ENCODE data around the gene B4GALT5. TPM values are rescaled to one million over a fixed set of nuclear protein-coding genes. Genes with fewer than 3 reads are reported as not detected.
A peak's percentile ranks its signal among the peaks of the same experiment; 100 is the strongest.

B4GALT5 gene
- total RNA-seq, 1 experiment from 2014 or later: 62.4 TPM

GRCh38 chr20:49624317-49624716, 89.4 kb downstream of the B4GALT5 start:
- ChIA-PET POLR2A (no interaction called here), CTCF (interaction anchor here (0.8 to 1.5 kb wide), 2 partner anchors 14 to 15 kb away, joined by 3 read pairs; no protein-coding TSS in a partner anchor)
- peaks cover 13% of the 10 kb centered on the region for H3K9me3 Mint-ChIP-seq
- DNase-seq (ENCODE audit: low spot score) (no peak), ATAC-seq (no peak)
- H3K27ac Mint-ChIP-seq: peak overlapping the region; percentile 38; the same call in 1 of the 2 replicates
- H3K4me3 Mint-ChIP-seq: no peak overlapping the region
- H3K4me1 Mint-ChIP-seq: peaks cover 22% of the 10 kb centered on the region
- H3K27me3 Mint-ChIP-seq (ENCODE audit: low read depth): peaks cover 5% of the 10 kb centered on the region; the same call in 1 of the 2 replicates
- no peaks in the 10 kb centered on the region for H3K36me3 Mint-ChIP-seq
- no peak for TF ChIP-seq E2F4 (CRISPR knock-in tag; IDR thresholded peaks at IDR 0.05; ENCODE audit: borderline replicate concordance, low read depth)
- no peak for TF ChIP-seq NR1H2 (CRISPR knock-in tag; IDR thresholded peaks at IDR 0.05)
- TF ChIP-seq SOX15 (CRISPR knock-in tag; IDR thresholded peaks at IDR 0.05): no peak
- no peak for TF ChIP-seq JAZF1 (CRISPR knock-in tag; IDR thresholded peaks at IDR 0.05)
- TF ChIP-seq ATF1 (CRISPR knock-in tag; IDR thresholded peaks at IDR 0.05): no peak
- TF ChIP-seq ATF3 (CRISPR knock-in tag; conservative IDR thresholded peaks at IDR 0.05): no peak
- no peak for TF ChIP-seq GTF2I (CRISPR knock-in tag; conservative IDR thresholded peaks at IDR 0.05)
- TF ChIP-seq CTCF (IDR thresholded peaks at IDR 0.05): no peak
- TF ChIP-seq ZNF232 (CRISPR knock-in tag; IDR thresholded peaks at IDR 0.05): no peak
- TF ChIP-seq ZBTB43 (CRISPR knock-in tag; IDR thresholded peaks at IDR 0.05): no peak
- TF ChIP-seq ZBTB21 (CRISPR knock-in tag; IDR thresholded peaks at IDR 0.05; ENCODE audit: borderline replicate concordance): no peak
- no peak for TF ChIP-seq CREB1 (CRISPR knock-in tag; IDR thresholded peaks at IDR 0.05)
- TF ChIP-seq ARID4B (CRISPR knock-in tag; IDR thresholded peaks at IDR 0.05; ENCODE audit: borderline replicate concordance): no peak
- TF ChIP-seq ZNF138 (CRISPR knock-in tag; conservative IDR thresholded peaks at IDR 0.05): no peak
- no peak for TF ChIP-seq FOXK1 (CRISPR knock-in tag; IDR thresholded peaks at IDR 0.05)
- no peak for TF ChIP-seq TEAD4 (CRISPR knock-in tag; IDR thresholded peaks at IDR 0.05)
- TF ChIP-seq OVOL2 (CRISPR knock-in tag; IDR thresholded peaks at IDR 0.05; ENCODE audit: borderline replicate concordance): no peak
- TF ChIP-seq ELF4 (CRISPR knock-in tag; IDR thresholded peaks at IDR 0.05; ENCODE audit: low read depth): no peak
- no peak for TF ChIP-seq ZNF416 (CRISPR knock-in tag; IDR thresholded peaks at IDR 0.05)
